ENCODE results near the gene SCAPER.

DNA sequence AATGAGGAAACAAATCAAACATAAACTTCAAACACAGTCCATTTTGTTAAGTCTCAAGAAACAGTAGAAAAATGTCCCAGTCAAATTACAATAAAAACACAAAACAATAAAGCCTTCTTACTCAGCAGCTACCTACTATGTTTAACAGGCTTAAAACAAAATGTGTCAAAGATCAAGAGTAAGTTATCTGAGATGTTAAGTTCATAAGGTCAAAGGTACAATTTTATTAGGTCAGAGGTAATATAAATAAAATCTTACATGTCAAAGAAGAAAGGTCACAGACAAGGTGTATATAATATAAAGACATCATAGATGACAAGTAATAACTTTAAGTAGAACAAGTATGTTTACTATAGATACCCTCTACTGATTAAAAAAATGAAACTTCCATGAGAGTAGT lies 208.3 kb downstream of the SCAPER start:
- no peak for TF ChIP-seq POLR2A (IDR thresholded peaks at IDR 0.05; ENCODE audit: low read length)
- TF ChIP-seq GATA1 (IDR thresholded peaks at IDR 0.05; ENCODE audit: low read depth, low read length) = no peak
